Measurements from ENCODE around the gene CCR8.

GRCh38 chr3:39285332-39285731 is 44.2 kb upstream of the CCR8 start:
- TF ChIP-seq CTCF (IDR thresholded peaks at IDR 0.05) (no peak), POLR2AphosphoS5 (IDR thresholded peaks at IDR 0.05; ENCODE audit: insufficient read depth in 1 of 2, low read depth in 1 of 2) (no peak), POLR2A (IDR thresholded peaks at IDR 0.05) (no peak)

All from vagina (tissue), 2 donors.